Ishikawa (cell line): ENCODE data around the gene TAF3.

Experiments
- CEBPB ChIP-seq: IDR thresholded peaks from 2 replicates; pipeline ENCODE4 v1.6.1; 2012
- EGR1 ChIP-seq: IDR thresholded peaks from 2 replicates; pipeline ENCODE4 v1.6.1; 2012
- EP300 ChIP-seq: IDR thresholded peaks from 2 replicates; pipeline ENCODE4 v1.6.1; 2012; ENCODE audit warnings: borderline replicate concordance
- FOXM1 ChIP-seq: IDR thresholded peaks from 2 replicates; pipeline ENCODE4 v1.6.1; 2012; ENCODE audit warnings: low read depth, borderline replicate concordance
- NFIC ChIP-seq: IDR thresholded peaks from 2 replicates; pipeline ENCODE4 v1.6.1; 2012
- RAD21 ChIP-seq: IDR thresholded peaks from 2 replicates; pipeline ENCODE4 v1.6.1; 2012; ENCODE audit warnings: low read depth
- TAF1 ChIP-seq: IDR thresholded peaks from 2 replicates; pipeline ENCODE4 v1.6.1; 2012; ENCODE audit warnings: low read depth, mild to moderate bottlenecking
- TCF12 ChIP-seq: IDR thresholded peaks from 2 replicates; pipeline ENCODE4 v1.6.1; 2012; ENCODE audit warnings: low read depth
- TEAD4 ChIP-seq: IDR thresholded peaks from 2 replicates; pipeline ENCODE4 v1.6.1; 2012
- YY1 ChIP-seq: IDR thresholded peaks from 2 replicates; pipeline ENCODE4 v1.6.1; 2012; ENCODE audit warnings: low read depth
- ZBTB7A ChIP-seq: IDR thresholded peaks from 2 replicates; pipeline ENCODE4 v1.6.1; 2012; ENCODE audit warnings: low read depth
- TF ChIP-seq, protein P1 (sequence below): IDR thresholded peaks from 2 replicates; pipeline ENCODE4 v1.6.1; 2012; ENCODE audit warnings: low read depth, mild to moderate bottlenecking
- TF ChIP-seq, protein P2 (sequence below): IDR thresholded peaks from 2 replicates; pipeline ENCODE4 v1.6.1; 2012
- TF ChIP-seq, protein P3 (sequence below): IDR thresholded peaks from 2 replicates; pipeline ENCODE4 v1.6.1; 2012

DNA sequence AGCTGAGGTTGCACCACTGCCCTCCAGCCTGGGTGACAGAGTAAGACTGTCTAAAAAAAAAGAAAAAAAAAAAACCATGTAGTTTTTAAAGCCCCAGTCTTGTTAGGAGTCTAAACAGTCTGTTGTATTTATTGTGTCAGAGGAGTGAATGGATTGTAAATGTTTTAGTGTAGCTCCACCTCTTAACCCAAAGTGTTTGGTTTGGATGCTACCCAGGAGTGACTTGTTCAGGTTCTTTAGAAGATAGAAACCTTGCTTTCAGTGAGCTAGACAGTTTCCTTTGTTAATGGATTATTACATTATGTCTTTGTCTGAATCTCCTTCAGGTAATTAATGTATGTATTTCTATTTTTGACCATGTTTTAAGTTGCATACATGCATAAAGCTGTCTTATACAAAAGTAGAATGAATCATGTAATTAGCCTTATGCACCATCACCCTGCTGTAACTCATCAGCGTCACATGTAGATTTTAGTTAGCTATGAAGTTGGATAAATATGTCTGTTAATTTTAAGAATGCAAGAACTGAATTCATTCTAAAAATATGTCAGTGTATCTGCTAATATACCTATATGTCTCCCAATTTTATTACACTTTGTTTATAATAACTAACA is 97.7 kb downstream of the TAF3 start:
- no peak for TF ChIP-seq ZBTB7A
- no peak for TF ChIP-seq RAD21
- TF ChIP-seq FOXM1, result no peak
- TF ChIP-seq TAF1, result no peak
- TF ChIP-seq, protein P1, sequence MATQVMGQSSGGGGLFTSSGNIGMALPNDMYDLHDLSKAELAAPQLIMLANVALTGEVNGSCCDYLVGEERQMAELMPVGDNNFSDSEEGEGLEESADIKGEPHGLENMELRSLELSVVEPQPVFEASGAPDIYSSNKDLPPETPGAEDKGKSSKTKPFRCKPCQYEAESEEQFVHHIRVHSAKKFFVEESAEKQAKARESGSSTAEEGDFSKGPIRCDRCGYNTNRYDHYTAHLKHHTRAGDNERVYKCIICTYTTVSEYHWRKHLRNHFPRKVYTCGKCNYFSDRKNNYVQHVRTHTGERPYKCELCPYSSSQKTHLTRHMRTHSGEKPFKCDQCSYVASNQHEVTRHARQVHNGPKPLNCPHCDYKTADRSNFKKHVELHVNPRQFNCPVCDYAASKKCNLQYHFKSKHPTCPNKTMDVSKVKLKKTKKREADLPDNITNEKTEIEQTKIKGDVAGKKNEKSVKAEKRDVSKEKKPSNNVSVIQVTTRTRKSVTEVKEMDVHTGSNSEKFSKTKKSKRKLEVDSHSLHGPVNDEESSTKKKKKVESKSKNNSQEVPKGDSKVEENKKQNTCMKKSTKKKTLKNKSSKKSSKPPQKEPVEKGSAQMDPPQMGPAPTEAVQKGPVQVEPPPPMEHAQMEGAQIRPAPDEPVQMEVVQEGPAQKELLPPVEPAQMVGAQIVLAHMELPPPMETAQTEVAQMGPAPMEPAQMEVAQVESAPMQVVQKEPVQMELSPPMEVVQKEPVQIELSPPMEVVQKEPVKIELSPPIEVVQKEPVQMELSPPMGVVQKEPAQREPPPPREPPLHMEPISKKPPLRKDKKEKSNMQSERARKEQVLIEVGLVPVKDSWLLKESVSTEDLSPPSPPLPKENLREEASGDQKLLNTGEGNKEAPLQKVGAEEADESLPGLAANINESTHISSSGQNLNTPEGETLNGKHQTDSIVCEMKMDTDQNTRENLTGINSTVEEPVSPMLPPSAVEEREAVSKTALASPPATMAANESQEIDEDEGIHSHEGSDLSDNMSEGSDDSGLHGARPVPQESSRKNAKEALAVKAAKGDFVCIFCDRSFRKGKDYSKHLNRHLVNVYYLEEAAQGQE, result no peak
- no peak for TF ChIP-seq CEBPB
- TF ChIP-seq EP300, result no peak
- TF ChIP-seq, protein P2, sequence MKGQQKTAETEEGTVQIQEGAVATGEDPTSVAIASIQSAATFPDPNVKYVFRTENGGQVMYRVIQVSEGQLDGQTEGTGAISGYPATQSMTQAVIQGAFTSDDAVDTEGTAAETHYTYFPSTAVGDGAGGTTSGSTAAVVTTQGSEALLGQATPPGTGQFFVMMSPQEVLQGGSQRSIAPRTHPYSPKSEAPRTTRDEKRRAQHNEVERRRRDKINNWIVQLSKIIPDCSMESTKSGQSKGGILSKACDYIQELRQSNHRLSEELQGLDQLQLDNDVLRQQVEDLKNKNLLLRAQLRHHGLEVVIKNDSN, result no peak
- TF ChIP-seq EGR1, result no peak
- TF ChIP-seq, protein P3, sequence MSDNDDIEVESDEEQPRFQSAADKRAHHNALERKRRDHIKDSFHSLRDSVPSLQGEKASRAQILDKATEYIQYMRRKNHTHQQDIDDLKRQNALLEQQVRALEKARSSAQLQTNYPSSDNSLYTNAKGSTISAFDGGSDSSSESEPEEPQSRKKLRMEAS, result no peak
- TF ChIP-seq YY1, result no peak
- no peak for TF ChIP-seq TEAD4
- TF ChIP-seq NFIC, result no peak
- TF ChIP-seq TCF12, result no peak
